GM23338 (cell line): ENCODE results near the gene PLBD2. TPM values are rescaled to one million over a fixed set of nuclear protein-coding genes. Genes with fewer than 3 reads are reported as not detected.

Experiments used
- ATAC-seq: fragments of 200-7000 bp; cut with Tn5 transposase; 3 replicates; pipeline ENCODE4 v1.9.1; 2020
- DNase-seq: peaks from one replicate; pipeline ENCODE4 v3.0.0-alpha.2; 2015; ENCODE audit warnings: low spot score
- H2AFZ ChIP-seq: fragments of 200-600 bp; sonication (generic); 2 replicates; pipeline ENCODE4 v1.8.0; 2016; ENCODE audit warnings: antibody characterized with exemption, mild to moderate bottlenecking, moderate library complexity
- H3F3A ChIP-seq: fragments of 200-600 bp; sonication (generic); replicated peaks from 2 replicates; pipeline ENCODE4 v1.8.0; 2017; ENCODE audit warnings: antibody characterized with exemption, mixed run types, low read depth
- H3K27ac ChIP-seq: fragments of 200-600 bp; sonication (generic); 2 replicates; pipeline ENCODE4 v1.6.1; 2016; ENCODE audit warnings: low read depth
- H3K27me3 ChIP-seq: fragments of 200-600 bp; sonication (generic); 2 replicates; pipeline ENCODE4 v1.8.0; 2016; ENCODE audit warnings: mild to moderate bottlenecking, mixed run types, moderate library complexity; ENCODE audit not compliant: insufficient read depth
- H3K36me3 ChIP-seq: fragments of 200-600 bp; sonication (generic); 2 replicates; pipeline ENCODE4 v1.8.0; 2016; ENCODE audit warnings: mild to moderate bottlenecking; ENCODE audit not compliant: insufficient read depth
- H3K4me1 ChIP-seq: fragments of 200-600 bp; sonication (generic); 2 replicates; pipeline ENCODE4 v1.8.0; 2016; ENCODE audit warnings: mild to moderate bottlenecking, moderate library complexity; ENCODE audit not compliant: insufficient read depth
- H3K4me2 ChIP-seq: fragments of 200-600 bp; sonication (generic); 2 replicates; pipeline ENCODE4 v1.7.1; 2017; ENCODE audit warnings: mixed run types
- H3K4me3 ChIP-seq: fragments of 200-600 bp; sonication (generic); 2 replicates; pipeline ENCODE4 v1.6.1; 2016; ENCODE audit warnings: mixed run types
- H3K79me2 ChIP-seq: fragments of 200-600 bp; sonication (generic); replicated peaks from 2 replicates; pipeline ENCODE4 v1.8.0; 2017; ENCODE audit warnings: mild to moderate bottlenecking; ENCODE audit not compliant: insufficient read depth
- H3K9me2 ChIP-seq: fragments of 200-600 bp; sonication (generic); 2 replicates; pipeline ENCODE4 v1.8.0; 2017; ENCODE audit not compliant: insufficient read depth
- H4K20me1 ChIP-seq: fragments of 200-600 bp; sonication (generic); replicated peaks from 2 replicates; pipeline ENCODE4 v1.8.0; 2017; ENCODE audit warnings: mild to moderate bottlenecking; ENCODE audit not compliant: insufficient read depth
- H3K27ac Mint-ChIP-seq: 2 replicates; pipeline ENCODE4 v1.8.0; 2020; ENCODE audit warnings: inconsistent platforms, mild to moderate bottlenecking, moderate library complexity, mixed read lengths
- H3K27me3 Mint-ChIP-seq: 3 replicates; pipeline ENCODE4 v1.8.0; 2022; ENCODE audit warnings: low read depth, mild to moderate bottlenecking, moderate library complexity, mixed read lengths, inconsistent platforms; ENCODE audit not compliant: insufficient read depth, poor library complexity
- H3K36me3 Mint-ChIP-seq: 3 replicates; pipeline ENCODE4 v1.8.0; 2021; ENCODE audit warnings: low read depth, mild to moderate bottlenecking, inconsistent platforms, moderate library complexity, mixed read lengths
- H3K4me1 Mint-ChIP-seq: 3 replicates; pipeline ENCODE4 v1.8.0; 2020; ENCODE audit warnings: mild to moderate bottlenecking, inconsistent platforms, mixed read lengths
- H3K4me3 Mint-ChIP-seq: 3 replicates; pipeline ENCODE4 v1.8.0; 2021; ENCODE audit warnings: moderate library complexity, mild to moderate bottlenecking, inconsistent platforms, mixed read lengths
- H3K9me3 Mint-ChIP-seq: 3 replicates; pipeline ENCODE4 v1.8.0; 2020; ENCODE audit warnings: moderate library complexity, mild to moderate bottlenecking, inconsistent platforms, mixed read lengths
- CREB1 ChIP-seq: fragments of 250-450 bp; sonication (Bioruptor Pico); IDR thresholded peaks from 2 replicates; pipeline ENCODE4 v1.5.0; 2020; ENCODE audit warnings: low read depth, mild to moderate bottlenecking, moderate library complexity
- CTCF ChIP-seq, 2 experiments: fragments of 200-600 bp in 1 of 2; sonication (generic) in 1 of 2; conservative IDR thresholded peaks; 2 replicates each; pipeline versions ENCODE4 v1.5.1 to v1.6.1; 2016 to 2017; ENCODE audit warnings: antibody characterized with exemption in 2 of 2, low read depth in 2 of 2, mild to moderate bottlenecking in 2 of 2, moderate library complexity in 1 of 2
- ETS1 ChIP-seq: IDR thresholded peaks from 2 replicates; pipeline ENCODE4 v1.6.1; 2016; ENCODE audit warnings: antibody characterized with exemption
- EZH2 ChIP-seq: fragments of 200-600 bp; sonication (generic); IDR thresholded peaks from one replicate; pipeline ENCODE4 v1.8.0; 2017; ENCODE audit warnings: antibody characterized with exemption, mild to moderate bottlenecking, low read depth; ENCODE audit not compliant: unreplicated experiment
- POLR2AphosphoS5 ChIP-seq: IDR thresholded peaks from 2 replicates; pipeline ENCODE4 v1.6.1; 2016; ENCODE audit warnings: antibody characterized with exemption, low read depth
- ZNF331 ChIP-seq: fragments of 250-450 bp; sonication (Bioruptor Pico); IDR thresholded peaks from 2 replicates; pipeline ENCODE4 v1.5.0; 2020; ENCODE audit warnings: low read depth, mild to moderate bottlenecking, moderate library complexity
- ZNF462 ChIP-seq: fragments of 250-450 bp; sonication (Bioruptor Pico); IDR thresholded peaks from 2 replicates; pipeline ENCODE4 v1.5.0; 2020; ENCODE audit warnings: mild to moderate bottlenecking, moderate library complexity
- polyA plus RNA-seq: library from polyadenylated mRNA; unstranded; fragments of >200 nt; fragmentation: Nextera tagmentation; extraction: Ambion mirVana; gene quantifications from 2 replicates; pipeline ENCODE4 v1.2.1, GENCODE V29; 2016
- total RNA-seq: library from RNA; depleted of rRNA; stranded (reverse); fragments of >200 nt; shearing (Covaris generic); gene quantifications from 2 replicates; pipeline ENCODE4 v1.2.3, GENCODE V29; 2014

PLBD2 gene
- total and polyA plus RNA-seq, 2 experiments from 2014 or later = 10.2 to 37.1 TPM

GRCh38 chr12:113392988-113393579 lies 34.7 kb downstream of the PLBD2 start:
- no peaks in the 10 kb centered on the region for H3K79me2 ChIP-seq
- no peak overlapping the region for H3K27ac Mint-ChIP-seq
- no peaks in the 10 kb centered on the region; the same call in 2 of the 3 replicates for H3K9me3 Mint-ChIP-seq

More at GRCh38 chr12:113392988-113393579, 34.7 kb downstream of the PLBD2 start:
- no peak overlapping the region for H3K4me3 ChIP-seq
- no peaks in the 10 kb centered on the region; the same call in 1 of the 2 replicates for H3K9me2 ChIP-seq
- peak; percentile 92 for DNase-seq
- TF ChIP-seq ETS1 = no peak
- no peak for TF ChIP-seq CREB1 (CRISPR knock-in tag)
- no peak for TF ChIP-seq ZNF331 (CRISPR knock-in tag)
- no peak for TF ChIP-seq CTCF (conservative IDR thresholded peaks at IDR 0.05; ENCODE audit: low read depth in 2 of 2)
- no peak for TF ChIP-seq POLR2AphosphoS5
- no peak for TF ChIP-seq ZNF462 (CRISPR knock-in tag)
- TF ChIP-seq EZH2 = no peak
- peak; percentile 96 for ATAC-seq
- no peaks in the 10 kb centered on the region for H4K20me1 ChIP-seq
- no peaks in the 10 kb centered on the region for H3K4me1 ChIP-seq
- no peak overlapping the region for H3K4me3 Mint-ChIP-seq
- no peaks in the 10 kb centered on the region; the same call in 2 of the 3 replicates for H3K36me3 Mint-ChIP-seq
- H2AFZ ChIP-seq = 0 out of 2 replicates have a peak overlapping the region, but pooled peaks have one; percentile 66
- H3K27ac ChIP-seq = no peak overlapping the region
- H3K36me3 ChIP-seq = no peaks in the 10 kb centered on the region
- H3K4me1 Mint-ChIP-seq = no peaks in the 10 kb centered on the region
- no peaks in the 10 kb centered on the region for H3K27me3 Mint-ChIP-seq
- no peak overlapping the region for H3K4me2 ChIP-seq
- H3K27me3 ChIP-seq = no peaks in the 10 kb centered on the region
- 0 out of 2 replicates have a peak, but pooled peaks cover 2% of the 10 kb centered on the region for H3F3A ChIP-seq
